ENCODE data around the gene INPP5J.
"Not testable (repeated sequence)": the region's sequence is repeated elsewhere in the genome, so short reads cannot be mapped to it uniquely, and the experiment has no call there.

INPP5J gene

GRCh38 chr22:31087744-31088215 is 35.0 kb upstream of the INPP5J start:
- DNase-seq: no peak

GRCh38 chr22:31088233-31088986 is 34.4 kb upstream of the INPP5J start:
- no peak for DNase-seq

- peak; percentile 20 for DNase-seq
Observed at GRCh38 chr22:31089160-31090100, 33.3 kb upstream of the INPP5J start.

GRCh38 chr22:31090217-31091085 is 32.3 kb upstream of the INPP5J start:
- no peak for DNase-seq

DNA sequence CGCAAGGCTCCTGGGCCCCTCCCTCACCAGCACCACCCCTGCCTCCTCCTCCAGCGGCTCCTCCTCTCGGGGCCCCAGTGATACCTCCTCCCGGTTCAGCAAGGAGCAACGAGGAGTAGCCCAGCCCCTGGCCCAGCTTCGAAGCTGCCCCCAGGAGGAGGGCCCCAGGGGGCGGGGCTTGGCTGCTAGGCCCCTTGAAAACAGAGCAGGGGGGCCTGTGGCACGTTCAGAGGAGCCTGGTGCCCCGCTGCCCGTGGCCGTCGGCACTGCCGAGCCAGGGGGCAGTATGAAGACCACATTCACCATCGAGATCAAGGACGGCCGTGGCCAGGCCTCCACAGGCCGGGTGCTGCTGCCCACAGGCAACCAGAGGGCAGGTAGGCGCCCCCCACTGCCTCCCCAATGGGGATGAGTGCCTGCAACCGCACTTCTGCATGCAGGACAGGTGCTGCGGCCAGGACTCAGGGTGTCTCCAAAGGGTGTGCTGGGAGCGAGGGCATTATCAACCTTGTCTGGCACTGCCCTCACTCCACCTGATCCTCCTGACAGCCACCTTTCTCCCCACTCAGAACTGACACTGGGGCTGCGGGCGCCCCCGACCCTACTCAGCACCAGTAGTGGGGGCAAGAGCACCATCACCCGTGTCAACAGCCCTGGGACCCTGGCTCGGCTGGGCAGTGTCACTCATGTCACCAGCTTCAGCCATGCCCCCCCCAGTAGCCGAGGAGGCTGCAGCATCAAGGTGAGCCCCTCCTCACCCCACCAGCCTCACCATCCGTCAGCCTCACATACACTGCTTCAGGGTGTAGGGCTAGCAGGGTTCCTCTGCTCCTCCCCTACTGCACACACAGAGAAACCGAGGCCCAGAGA is 31.4 kb upstream of the INPP5J start:
- no peak for DNase-seq

- no peak for DNase-seq
Observed at GRCh38 chr22:31092161-31092560, 30.6 kb upstream of the INPP5J start.

DNA sequence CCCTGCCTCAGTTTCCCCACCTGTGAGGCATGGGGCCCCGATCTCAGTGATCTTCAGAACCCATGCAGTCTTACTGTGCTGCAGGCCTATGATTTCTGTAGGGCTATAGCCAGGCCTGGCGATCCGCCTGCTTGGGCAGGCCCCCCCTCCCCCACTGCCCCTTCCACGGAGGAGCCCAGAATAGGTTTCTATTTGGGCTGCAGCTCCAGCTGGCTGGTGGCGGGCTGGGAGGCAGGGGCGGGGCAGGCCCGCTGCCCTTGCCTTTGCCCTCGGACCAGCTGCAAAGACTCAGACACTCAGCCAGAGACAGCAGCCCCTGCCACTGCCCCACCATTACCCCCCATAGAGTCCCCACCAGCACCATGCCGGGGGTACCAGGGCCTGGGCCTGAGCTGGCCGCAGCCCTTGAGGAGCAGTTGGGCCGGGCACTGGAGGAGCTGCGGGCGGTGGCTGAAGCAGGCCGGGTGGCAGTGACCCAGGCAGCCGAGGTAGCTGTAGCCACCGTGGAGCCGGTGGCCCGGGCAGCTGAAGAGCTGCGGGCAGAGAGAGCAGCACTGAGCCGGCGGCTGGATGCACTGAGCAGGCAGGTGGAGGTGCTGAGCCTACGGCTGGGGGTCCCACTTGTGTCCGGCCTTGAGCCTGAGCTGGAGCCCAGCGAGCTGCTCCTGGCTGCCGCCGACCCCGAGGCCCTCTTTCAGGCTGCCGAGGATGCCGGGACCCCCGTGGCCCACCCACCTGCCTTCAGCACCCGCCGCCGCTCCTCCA is 29.5 kb upstream of the INPP5J start:
- no peak for DNase-seq

DNA sequence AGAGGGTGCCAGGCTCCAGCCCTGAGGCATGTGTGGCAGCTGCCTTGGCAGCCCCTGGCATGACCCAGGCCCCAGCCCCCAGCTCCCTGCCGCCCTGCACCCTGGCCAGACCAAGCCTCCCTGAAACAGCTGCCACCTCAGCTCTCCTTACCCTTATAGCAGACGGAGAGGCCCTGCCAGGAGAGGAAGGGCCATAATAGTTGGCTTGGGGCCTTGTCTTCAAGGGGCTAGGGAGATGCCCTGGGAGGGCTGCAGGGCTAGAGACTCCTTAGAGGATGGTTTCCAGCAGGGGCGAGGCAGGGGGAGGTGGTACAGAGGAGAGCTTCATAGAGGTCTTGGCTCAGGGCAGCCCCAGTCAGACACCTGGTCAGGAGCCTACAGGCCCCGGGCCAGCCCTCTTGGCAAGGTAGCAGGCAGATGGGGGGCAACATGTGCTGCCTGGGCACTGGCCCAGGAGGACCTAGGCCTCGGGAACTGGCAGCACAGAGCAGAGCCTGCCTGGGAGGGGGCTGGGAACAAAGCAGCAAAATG is 28.7 kb upstream of the INPP5J start:
- DNase-seq: peak; percentile 72

DNA sequence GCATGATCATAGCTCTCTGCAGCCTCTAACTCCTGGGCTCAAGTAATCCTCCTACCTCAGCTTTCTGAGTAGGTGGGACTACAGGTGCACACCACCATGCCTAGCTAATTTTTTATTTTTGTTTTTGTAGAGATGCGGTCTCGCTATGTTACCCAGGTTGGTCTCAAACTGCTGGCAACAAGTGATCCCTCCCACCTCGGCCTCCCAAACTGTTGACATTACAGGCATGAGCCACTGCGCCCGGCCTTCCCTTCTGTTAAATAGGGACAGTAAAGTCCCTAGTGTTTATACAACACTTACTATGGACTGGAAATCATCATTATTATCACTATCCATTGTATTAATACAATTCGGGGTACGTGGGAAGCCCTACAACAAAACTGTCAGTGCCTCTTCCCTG is 28.0 kb upstream of the INPP5J start:
- no peak for DNase-seq

GRCh38 chr22:31095637-31096249 is 27.0 kb upstream of the INPP5J start:
- no peak for DNase-seq

- DNase-seq: no peak
Observed at GRCh38 chr22:31096657-31097279, 26.0 kb upstream of the INPP5J start.

GRCh38 chr22:31097539-31097938 is 25.2 kb upstream of the INPP5J start:
- not testable (repeated sequence) for DNase-seq

DNA sequence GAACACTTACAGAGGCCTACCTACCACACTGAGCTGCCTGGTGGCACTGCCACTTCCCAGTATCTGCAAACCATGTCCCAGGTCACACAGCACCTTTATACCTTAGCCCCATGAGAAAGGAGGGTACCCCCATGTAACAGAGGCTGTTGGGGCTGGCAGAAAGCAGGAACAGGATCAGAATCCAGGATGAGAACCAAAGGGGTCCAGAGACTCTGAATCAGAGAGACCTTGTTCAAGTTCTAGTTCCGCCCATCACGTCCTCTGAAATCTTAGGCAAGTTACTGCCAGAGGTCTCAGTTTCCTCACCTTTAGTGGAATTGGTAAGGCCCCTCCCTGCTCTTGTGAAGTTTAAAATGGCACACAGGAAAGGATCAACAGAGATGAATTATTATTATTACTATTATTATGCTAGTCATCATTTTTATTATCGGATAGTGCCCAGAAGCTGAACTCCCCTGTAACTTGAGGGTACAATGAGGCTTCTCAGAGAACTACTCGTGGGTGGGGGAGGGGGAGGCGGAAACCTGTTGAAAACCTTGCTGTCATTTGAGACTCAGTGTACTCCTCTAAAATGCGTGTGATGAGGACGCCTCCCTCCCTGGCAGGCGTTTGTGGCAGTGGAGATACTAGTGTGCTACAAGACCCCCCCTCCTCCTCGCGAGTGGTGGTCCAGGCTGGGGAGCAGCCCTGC is 24.7 kb upstream of the INPP5J start:
- no peak for DNase-seq

DNA sequence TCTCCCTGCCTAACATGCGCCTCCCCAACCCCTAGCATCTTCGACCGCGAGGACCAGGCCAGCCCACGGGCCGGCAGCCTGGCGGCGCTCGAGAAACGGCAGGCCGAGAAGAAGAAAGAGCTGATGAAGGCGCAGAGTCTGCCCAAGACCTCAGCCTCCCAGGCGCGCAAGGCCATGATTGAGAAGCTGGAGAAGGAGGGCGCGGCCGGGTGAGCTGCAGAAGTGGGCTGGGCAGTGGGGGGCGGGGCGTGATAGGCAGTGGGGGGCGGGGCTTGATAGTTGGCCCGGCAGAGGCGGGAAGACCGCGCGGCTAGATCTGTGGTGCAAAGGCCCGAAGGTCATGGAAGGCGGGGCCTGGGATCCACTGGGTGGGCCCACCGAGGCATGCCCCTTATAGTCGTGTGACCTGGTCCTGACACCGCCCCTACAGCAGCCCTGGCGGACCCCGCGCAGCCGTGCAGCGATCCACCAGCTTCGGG is 24.1 kb upstream of the INPP5J start:
- DNase-seq: no peak

- no peak for DNase-seq
Observed at GRCh38 chr22:31099386-31099785, 23.4 kb upstream of the INPP5J start.

- DNase-seq: no peak
Observed at GRCh38 chr22:31099841-31100761, 22.7 kb upstream of the INPP5J start.

DNA sequence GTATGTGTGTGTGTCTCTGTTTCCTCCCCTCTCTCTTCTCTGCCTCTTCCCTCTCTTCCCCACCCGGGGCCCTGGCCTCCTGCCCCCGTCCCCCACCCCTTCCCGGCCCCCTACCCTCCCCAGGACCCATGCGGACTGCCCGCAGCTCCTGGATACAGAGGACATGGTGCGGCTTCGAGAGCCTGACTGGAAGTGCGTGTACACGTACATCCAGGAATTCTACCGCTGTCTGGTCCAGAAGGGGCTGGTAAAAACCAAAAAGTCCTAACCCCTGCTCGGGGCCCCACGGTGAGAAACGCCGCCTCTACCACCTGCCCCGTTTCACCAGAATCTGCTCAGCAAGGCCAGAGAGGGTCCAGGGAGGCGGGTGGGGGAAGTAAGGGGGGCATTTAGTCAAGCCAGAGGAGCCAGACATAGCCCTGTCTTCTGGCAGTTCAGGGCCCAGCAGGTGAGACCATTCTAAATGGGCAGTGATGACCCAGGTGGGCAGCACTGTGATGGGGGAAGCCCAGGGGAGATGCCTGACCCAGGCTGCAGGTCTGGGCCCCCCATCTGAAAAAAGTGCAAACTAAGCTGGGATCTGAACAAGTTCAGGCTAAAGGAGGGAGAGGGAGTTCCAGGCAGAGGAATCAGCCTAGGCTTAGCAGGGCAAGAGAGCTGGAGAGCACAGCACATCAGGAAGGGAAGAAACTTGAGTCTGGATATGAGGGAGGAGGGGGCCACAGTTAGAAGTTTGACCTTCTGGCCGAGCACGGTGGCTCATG is 21.8 kb upstream of the INPP5J start:
- DNase-seq: no peak

Data from NCI-H1092 (cell line).